ENCODE results near the gene VPS26B.
"Not testable (repeated sequence)": the region's sequence is repeated elsewhere in the genome, so short reads cannot be mapped to it uniquely, and the experiment has no call there.

VPS26B gene

DNA sequence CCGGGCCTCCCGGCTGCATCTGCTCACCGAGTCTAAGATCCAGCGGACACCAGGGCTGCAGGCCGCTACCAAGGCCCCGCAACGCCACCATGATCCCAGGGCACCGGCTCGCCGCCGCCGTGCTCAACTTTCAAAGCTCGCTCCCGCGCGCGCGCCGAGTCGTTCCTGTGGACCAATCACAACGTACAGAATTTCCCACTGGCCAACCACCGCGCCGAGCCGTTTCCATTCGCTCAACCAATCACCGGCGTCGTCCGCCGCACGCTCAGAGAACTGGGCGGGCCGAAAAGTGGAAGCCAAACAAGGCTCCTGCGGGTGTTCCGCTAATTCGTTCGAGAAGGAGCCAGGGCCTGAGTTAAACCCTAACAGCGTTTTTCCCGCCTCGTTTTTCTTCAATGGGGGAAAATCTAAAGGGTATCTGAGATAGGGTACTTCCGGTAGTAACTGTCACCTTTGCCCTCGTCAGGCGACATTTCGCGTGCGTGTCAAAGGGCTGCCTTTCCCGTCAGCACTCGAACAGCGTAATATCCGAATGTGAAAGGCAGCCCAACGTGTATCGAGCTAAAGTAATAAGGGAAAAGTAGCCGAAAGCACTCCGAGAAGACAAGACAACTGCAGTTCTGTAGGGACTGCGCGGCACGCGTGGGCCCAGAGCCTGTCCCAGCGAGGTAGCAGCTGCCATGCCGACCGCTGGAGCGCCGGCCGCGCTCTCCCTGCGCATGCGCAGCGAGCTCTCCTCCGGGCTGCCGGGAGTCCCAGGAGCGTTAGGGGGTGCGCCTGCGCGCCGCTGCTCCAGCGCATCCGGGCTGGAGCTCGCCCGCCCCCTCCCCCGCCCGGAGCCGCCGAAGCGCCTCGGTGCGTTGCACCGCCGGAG, at the start of gene VPS26B, which contains the start of gene NCAPD3:
VPS26B (plus strand) TSS at position 836 of the 874 bp plus-strand sequence. CDS start 452 bp downstream, outside the sequence.
NCAPD3 (minus strand) TSS at position 132 of the 874 bp plus-strand sequence; CDS start at position 91, 41 bp downstream.
- DNase-seq: peak; percentile 92 to 93

DNA sequence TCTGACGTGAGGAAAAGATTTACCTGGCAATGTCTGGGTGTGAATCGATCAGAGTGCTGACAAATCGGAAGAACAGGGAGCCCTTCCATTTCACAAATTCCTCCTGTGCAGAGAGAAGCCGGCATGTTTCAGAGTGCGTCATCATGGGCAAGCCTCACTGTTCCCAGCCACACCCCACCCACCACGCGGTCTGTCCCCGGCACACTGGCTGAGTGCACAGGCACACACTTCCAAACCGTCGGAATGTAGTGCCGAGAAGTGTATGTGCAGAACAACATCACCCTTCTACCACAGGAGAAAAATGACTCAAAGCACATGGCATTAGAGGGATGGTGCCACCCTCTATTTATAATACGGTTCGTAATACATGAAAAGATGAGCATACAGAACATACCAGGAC, 48.2 kb upstream of the VPS26B start:
- DNase-seq: no peak

DNA sequence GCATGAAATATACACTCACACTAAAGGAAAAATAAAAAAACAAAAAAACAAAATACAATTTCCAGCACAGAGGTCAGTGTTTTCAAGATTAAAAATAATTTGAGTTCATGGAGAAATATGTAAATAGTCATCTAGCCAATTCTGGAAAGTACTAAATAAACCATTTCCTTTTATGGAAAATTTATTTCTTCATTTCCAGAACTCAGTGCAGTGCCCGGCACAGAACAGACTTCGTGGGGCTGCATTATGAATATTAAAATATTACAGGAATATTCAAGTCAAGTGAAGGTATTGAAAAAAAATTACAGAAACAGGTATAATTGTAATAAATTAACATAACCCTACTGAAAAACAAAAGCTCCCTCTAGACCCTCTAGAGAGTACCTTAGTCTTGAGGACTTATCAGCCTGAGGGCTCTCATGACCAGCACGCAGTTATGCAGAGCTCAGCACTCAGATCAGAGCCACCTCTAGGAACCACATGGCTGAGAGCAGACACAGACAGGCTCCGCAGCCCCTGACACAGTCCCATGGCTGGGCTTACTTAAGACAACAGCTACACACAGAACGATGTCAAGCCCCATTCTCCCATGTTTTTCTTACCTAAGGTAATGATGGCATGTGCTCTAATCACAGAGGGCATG, 46.3 kb upstream of the VPS26B start:
- DNase-seq: no peak

DNA sequence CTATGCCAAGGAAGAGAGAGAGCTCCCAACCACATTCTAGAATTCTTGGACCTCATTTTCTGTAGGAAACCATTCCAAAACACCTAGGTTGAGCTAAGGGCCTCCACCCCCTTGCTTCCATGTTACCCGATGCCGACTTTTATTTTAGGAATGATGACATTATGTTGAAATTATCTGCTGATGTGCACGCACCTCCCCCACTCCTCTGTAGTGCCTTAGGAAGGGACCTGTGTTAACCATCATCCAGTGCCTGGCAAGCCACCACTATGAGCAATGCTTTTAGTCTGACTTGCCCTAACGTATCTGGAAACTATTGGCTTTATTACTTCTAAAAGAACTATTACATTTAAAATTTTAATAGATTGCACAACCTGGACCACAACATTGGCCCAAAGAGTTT, 42.8 kb upstream of the VPS26B start:
- DNase-seq: no peak

DNA sequence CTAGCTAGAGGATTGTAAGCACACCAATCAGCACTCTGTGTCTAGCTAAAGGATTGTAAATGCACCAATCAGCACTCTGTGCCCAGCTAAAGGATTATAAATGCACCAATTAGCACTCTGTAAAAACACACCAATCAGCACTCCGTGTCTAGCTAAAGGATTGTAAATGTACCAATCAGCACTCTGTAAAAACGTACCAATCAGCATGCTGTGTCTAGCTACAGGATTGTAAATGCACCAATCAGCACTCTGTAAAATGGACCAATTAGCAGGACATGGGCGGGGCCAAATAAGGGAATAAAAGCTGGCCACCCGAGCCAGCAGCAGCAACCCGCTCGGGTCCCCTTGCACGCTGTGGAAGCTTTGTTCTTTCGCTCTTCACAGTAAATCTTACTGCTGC, 36.4 kb upstream of the VPS26B start:
- DNase-seq: not testable (repeated sequence)

DNA sequence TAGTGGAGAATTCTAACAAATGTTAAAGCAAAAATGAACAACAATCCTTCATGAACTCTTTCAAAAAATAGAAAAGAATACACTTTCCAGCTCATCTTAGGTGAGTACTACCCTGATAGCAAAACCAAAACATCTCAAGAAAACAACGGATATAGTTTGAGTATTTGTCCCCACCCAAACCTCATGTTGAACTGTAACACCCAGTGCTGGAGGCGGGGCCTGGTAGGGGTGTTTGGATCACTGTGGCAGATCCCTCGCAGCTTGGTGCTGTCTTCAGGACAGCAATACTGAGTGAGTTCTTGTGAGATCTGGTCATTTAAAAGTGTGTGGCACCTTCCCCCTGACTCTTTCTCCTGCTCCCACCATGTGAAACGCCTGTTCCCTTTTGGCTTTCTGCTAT, 27.7 kb upstream of the VPS26B start:
- DNase-seq: no peak

DNA sequence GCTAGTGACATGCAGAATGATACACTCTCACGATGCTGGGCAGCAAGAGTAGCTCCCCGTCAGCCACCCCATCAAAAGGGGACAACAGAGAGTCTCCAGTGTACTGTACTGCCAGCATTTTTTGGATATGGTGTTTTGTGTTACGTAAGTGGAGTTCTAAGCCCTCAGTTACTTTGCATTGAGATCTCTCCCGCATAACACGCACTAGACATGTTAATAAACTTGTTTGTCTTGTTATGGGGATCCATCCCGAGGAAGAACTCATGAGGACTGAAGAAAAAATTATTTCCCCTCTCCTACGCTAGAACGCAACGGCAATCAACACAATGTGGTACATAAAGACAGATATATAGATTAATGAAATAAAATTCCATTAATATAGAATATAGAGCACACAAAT, 24.9 kb upstream of the VPS26B start:
- no peak for DNase-seq

DNA sequence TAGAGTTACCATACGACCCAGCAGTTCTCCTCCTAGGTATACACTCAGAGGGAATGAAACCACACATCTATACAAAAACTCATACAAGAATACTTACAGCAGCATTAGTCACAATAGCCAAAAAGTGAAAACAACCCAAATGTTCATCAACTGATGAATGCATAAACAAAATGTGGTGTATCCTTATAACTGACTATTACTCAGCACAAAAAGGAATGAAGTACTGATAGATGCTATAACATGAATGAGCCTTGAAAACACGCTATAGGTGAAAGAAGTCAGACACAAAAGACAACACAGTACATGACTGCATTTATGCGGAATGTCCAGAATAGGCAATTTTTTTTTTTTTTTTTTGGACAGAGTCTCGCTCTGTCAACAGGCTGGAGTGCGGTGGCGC, 23.8 kb upstream of the VPS26B start:
- DNase-seq: no peak

DNA sequence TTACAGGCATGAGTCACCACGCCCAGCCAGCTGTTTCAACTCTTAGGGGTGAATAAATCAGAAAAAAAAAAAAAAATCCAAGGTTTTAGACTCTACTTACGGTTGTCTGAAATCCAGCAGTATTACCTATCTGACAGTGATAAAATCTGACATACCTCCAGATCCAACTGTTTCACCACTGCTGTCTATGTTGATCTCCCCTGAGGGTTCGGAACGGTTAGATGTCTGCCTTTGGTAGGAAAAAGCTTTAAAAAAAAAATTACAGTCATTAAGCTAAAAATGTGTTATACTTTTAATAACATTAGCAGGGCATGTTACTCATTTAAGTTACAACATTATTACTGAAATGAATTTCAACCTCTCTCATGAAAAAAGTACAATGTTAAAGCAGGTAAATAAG, 21.8 kb upstream of the VPS26B start:
- no peak for DNase-seq

DNA sequence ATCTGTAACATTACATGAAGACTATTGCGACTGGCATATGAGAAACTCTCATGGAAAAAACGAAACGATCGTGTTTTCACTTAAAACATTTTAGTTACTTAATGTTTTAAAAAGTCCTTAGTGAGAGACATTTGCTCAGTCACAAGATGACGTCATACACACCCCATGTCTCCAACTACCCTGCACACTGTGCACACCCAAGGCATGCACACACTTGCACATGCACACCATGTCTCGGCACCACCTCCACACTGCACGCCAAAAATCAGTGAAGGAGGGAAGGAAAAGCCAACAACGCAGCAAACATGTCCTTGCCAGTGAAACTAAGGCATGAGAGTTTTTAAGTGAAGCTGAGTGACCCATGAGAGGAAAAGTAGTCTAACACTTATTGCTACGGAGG, 18.7 kb upstream of the VPS26B start:
- DNase-seq: no peak

DNA sequence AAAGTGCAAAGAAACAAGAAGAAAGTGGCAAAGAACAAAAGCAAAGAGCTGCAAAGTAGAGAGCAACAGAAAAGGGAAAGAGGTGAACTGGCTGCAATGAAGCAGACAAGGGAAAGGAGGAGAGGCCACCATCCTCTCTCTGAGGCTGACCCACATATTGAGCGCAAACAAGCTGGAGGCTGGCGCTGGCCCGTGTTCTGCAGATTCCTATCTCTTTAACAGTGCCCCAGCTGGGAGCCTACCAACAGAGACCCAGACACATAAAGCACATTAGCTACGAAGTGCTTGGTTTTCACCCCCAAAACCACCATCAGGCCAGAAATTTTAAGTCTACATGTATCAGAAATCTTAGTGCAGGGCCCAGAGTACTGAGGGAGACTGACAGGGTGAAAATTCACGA, 18.3 kb upstream of the VPS26B start:
- DNase-seq: no peak

DNA sequence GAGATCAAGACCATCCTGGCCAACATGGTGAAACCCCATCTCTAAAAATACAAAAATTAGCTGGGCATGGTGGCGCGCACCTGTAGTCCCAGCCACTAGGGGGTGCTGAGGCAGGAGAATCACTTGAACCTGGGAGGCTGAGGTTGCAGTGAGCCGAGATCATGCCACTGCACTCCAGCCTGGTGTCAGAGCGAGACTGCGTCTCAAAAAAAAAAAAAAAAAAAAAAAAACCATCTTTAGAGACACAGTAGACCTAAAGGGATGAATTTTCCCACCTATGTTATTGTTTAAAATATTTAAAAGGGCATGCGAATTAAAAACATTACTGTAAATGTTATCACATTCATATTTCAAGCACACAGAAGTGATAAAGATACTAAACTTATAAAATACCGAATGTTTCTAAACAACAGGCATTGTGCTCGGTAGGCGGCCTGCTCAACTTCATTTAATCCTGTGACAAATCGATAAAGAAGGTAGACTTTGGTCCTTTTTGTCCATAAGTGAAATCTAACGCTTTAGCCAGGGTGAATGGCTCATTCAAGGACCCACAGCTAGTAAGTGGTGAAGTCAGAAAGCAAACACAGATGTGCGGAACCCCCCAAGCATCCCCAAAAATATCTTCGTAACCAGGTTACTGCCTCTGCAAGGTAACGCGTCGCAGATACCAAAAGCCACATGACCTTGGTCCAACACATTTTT, 16.8 kb upstream of the VPS26B start:
- peak; percentile 54 to 60 for DNase-seq

DNA sequence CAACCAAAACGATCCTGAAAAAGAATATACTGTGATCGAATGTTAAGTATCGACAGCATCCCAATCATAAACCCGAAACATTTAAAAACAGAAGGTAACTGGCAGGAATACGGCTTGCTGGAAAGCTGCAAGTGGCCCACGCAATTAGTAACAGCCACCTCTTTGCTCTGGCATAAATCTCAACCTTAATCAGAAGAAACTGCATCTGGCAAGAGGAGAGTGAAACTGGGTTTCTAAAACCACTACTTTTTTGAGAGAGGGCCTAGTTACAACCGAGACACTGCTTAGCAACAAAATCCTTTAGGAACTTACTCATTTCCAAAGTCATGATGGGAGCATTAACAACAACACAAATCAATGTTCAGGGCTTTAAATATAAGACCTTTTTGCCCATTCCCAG, 8.6 kb upstream of the VPS26B start:
- no peak for DNase-seq

DNA sequence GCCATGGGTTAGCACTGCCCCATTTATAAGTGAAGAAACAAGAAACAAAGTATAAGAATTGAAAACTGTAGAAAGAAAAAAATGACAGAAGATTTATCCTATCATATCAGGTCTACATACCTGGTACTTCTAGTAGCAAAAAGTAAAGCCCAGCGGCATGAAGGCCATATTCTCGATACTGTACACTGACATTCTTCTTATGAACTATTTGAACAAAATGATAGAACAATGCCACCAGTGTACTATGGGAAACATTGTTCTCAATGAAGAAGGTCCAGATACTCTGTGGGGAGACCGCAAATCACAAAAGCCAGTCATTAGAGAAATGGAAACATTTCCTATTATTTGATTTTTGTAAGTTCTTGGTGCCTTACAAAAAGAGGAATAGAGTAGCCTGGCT, 7.7 kb upstream of the VPS26B start:
- DNase-seq: no peak

DNA sequence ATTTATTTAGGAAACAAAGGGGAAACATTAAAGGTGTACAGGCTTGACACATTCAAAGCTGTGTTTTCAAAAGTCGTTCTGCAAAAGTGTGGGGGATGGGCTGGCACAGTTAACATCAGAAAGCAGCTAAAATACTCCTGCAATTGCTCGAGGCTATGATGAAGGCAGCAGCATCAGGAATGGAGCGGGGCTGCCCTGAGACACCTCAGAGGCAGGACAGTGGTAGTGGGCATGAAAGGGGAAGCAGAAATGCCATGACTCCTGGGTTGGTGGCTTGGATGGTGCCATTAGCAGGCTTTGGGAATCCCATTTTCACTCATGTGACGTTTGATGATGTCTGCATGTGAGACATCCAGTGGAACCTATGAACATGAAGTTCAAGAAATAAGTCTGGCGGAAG, 1.4 kb upstream of the VPS26B start:
- peak; percentile 4 to 6 for DNase-seq

DNA sequence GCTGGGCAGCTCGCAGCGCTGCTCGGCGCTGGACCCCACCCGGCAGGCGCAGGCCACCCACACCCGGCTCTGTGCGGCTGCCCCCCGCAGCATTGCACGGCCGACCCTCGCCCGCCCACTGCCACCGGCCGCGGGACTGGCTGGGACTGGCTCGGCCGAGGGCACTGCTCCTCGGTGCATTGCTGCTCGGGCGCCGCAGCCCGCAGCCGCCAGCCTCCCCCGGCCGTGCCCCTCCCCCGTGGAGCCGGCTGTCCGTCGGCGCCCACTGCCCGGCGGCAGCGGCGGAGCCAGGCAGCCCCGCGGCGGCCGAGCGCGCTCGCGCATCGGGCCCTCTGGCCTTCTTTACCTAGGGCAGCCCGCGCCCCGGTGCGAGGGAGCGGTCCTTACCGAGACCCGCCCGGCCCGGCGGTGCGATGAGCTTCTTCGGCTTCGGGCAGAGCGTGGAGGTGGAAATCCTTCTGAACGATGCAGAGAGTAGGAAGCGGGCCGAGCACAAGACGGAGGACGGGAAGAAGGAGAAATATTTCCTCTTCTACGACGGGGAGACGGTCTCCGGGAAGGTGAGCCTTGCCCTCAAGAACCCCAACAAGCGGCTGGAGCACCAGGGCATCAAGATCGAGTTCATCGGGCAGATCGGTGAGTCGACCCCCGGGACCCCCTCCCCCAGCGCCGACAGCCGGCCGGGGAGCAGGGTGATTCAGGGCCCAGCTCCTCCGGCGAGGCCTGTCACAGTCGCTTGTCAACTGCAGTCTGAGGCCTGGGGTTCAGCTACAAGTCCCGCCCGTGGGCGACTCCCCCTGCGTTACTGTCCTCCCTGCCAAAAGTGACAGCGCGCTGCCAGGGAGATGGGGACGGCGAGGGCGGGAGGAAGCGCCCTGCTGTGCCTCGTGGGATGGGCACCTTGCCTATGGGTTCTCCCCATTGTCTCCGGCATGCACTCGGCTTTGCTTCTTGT, 516 bp downstream of the VPS26B start:
- DNase-seq: peak; percentile 56 to 58

DNA sequence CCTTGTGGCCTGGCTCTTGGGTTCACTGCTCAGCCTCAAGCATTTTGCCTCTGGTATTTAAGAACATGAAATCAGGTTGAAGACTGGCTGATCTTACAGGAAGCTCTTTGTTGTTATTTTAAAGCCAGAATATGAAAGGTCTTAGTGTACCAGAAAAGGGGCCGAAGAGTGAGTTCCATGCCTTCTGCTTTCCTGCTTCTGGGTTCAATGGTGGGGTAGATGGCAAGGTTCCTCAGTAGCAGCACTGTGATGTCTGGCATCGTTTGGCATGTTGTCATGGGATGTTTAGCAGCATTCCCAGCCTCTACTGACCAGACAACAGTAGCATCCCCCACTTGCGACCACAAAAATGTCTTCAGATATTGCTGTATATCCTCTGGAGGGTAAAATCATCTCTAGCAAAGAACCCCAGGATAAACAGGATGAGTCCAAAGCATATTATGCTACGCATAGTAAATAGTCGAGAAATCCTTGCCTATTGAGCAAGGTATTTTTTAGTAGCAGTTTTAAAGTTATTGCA, 2.4 kb downstream of the VPS26B start:
- no peak for DNase-seq

DNA sequence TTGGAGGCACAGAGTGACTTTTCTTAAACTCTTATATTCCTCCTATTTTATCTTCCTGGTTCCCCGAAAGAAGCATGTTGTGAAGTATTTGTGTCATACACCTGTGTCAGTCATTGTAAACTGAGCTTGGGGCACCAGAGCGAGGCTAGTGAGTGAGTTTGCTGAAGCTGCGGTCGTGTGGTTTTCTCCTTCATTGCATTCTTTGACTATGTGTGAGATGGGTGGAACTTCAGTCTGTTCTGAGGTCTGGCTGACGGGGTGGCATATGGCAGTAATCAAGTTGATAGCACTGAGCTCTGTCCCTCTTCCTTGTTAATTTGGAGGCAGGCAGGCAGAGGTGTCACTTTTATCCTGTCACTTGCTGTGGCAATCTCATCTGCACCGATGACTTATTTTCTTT, 4.2 kb downstream of the VPS26B start:
- DNase-seq: peak; percentile 7 to 15

DNA sequence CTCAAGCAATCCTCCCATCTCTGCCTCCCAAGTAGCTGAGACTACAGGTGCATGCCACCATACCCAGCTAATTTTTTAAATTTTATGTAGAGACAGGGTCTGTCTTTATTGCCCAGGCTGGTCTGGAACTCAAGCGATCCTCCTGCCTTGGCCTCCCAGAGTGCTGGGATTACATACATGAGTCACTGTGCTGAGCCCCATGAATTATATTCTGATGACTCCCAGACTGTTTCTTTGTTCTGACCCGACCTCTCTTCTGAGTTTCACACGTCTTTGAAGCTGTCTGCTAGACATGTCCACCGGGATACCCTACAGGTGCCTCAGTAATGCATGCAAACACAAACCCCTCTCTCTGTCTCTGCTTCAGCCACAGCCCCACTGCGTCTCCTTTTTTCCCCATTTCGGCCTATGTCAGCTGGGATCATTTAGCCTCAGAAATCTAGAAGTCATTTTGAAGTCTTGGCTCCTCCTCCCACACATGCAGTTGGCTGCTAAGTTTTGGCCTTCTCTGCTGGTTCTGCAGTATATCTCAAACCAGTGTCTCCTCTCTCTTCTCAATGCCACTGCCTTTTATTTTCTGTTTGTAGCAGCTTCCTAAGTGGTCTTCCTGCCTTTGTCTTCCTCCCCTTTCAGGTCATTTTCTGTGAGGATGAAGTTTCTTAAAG, 4.8 kb downstream of the VPS26B start:
- no peak for DNase-seq

DNA sequence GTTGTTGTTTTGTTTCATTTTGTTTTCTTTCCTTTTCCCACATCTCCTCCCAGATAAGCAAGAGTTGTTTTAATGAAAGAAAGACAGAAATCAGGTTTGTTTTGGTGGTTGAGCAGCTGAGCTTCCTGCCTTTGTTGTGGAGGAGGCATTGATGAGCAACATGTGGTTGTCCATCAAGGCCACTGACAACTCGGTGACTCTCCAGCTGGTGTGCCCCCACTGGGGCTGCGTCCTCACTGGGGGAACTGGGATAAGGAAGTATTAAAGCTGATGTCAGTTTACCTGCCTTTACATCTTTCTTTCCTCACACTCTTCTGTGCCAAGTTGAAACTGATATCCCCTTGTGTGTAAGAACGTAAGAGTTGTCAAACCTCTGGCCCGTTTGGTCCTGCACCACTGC, 5.9 kb downstream of the VPS26B start:
- DNase-seq: no peak

DNA sequence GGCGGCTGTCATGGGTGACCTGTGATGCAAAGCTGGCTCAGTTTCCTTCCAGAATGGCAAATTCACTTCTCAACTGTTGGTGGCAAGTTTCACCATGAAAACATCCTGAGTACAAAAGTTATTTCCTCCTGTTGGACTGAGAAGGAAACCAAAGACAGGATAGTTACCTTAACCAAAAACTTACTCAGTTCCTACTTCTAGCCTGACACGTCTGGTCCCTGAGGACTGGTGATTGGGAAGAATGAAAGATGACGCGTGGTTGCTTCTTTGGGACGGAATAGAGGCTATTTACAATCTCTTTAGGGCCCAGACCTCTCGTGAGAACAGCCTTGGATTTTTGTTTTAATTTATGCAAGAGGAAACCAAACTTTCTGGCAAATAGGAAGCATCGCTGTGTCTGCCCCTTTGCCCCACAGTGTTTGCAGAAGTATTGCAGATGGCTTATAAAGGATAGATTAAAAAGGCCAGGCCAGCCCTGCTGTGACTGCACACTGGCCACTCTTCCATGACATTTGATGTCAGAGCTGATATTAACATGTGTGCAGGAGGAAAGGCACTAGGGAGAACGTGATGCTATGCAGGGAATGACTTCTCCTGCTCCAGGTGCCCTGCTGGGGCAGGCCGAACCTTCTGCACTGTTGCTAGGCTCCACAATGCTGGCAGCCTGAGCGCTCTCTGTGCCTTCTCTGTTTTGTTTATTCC, 7.6 kb downstream of the VPS26B start:
- no peak for DNase-seq
